ENCODE results near the gene PTPRD.
"Not testable (repeated sequence)": the region's sequence is repeated elsewhere in the genome, so short reads cannot be mapped to it uniquely, and the experiment has no call there.

Gene PTPRD

DNA sequence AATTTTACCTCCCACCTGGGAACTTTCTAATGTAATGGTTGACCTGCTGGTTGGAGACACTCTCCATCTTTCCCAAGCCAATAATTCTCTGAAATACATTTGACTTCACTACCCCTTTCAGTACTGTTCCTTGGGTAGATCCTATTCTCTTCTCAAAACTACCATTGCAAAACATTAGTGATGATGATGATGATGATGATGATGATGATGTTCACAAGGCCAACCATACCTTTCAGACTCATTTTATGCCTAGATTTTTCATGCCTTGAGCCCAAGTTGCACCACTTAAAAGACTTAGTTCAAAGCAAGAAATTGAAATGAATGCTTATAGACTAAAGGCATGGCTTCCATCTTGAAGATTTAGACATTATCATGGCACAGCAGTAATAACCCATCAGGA is 1672.2 kb downstream of the PTPRD start:
- H3K4me3 ChIP-seq (ENCODE audit: low read length, poor library complexity, severe bottlenecking), result no peak overlapping the region
- no peaks in the 10 kb centered on the region for H3K79me2 ChIP-seq (ENCODE audit: insufficient read depth, low read length)
- no peak overlapping the region for H3K9ac ChIP-seq (ENCODE audit: low read depth, low read length, poor library complexity, severe bottlenecking)

GRCh38 chr9:8926461-8926860 is 1686.3 kb downstream of the PTPRD start:
- H3K4me1 ChIP-seq (ENCODE audit: insufficient read depth, low read length, poor library complexity, severe bottlenecking), result no peaks in the 10 kb centered on the region
- H3K9me2 ChIP-seq (replicated peaks; ENCODE audit: low read depth, low read length), result no peaks in the 10 kb centered on the region
- no peaks in the 10 kb centered on the region for H3K36me3 ChIP-seq (ENCODE audit: insufficient read depth, low read length)
- no peak overlapping the region for H3K4me2 ChIP-seq (ENCODE audit: low read depth, low read length, poor library complexity, severe bottlenecking)
- no peaks in the 10 kb centered on the region for H4K20me1 ChIP-seq (ENCODE audit: insufficient read depth, low read length, poor library complexity, severe bottlenecking)
- H3K9me3 ChIP-seq (ENCODE audit: insufficient read depth, low read depth, low read length), result no peaks in the 10 kb centered on the region
- no peak overlapping the region for H3K4me3 ChIP-seq (ENCODE audit: low read length, poor library complexity, severe bottlenecking)
- H3F3A ChIP-seq (ENCODE audit: low read depth), result no peaks in the 10 kb centered on the region
- H3K79me2 ChIP-seq (ENCODE audit: insufficient read depth, low read length), result no peaks in the 10 kb centered on the region
- H2AFZ ChIP-seq (ENCODE audit: low read length), result no peak overlapping the region
- H3K9ac ChIP-seq (ENCODE audit: low read depth, low read length, poor library complexity, severe bottlenecking), result no peak overlapping the region
- no peaks in the 10 kb centered on the region for H3K27me3 ChIP-seq (ENCODE audit: insufficient read depth, low read length, poor library complexity, severe bottlenecking)
- TF ChIP-seq, protein P1, sequence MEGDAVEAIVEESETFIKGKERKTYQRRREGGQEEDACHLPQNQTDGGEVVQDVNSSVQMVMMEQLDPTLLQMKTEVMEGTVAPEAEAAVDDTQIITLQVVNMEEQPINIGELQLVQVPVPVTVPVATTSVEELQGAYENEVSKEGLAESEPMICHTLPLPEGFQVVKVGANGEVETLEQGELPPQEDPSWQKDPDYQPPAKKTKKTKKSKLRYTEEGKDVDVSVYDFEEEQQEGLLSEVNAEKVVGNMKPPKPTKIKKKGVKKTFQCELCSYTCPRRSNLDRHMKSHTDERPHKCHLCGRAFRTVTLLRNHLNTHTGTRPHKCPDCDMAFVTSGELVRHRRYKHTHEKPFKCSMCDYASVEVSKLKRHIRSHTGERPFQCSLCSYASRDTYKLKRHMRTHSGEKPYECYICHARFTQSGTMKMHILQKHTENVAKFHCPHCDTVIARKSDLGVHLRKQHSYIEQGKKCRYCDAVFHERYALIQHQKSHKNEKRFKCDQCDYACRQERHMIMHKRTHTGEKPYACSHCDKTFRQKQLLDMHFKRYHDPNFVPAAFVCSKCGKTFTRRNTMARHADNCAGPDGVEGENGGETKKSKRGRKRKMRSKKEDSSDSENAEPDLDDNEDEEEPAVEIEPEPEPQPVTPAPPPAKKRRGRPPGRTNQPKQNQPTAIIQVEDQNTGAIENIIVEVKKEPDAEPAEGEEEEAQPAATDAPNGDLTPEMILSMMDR (conservative IDR thresholded peaks at IDR 0.05; ENCODE audit: low read length), result no peak
- no peak for TF ChIP-seq EZH2phosphoT487 (IDR thresholded peaks at IDR 0.05; ENCODE audit: borderline replicate concordance)

More for the DNA sequence above, 1672.2 kb downstream of the PTPRD start:
- Histone ChIP-seq H4K20me1 (ENCODE audit: insufficient read depth, low read length, poor library complexity, severe bottlenecking) (no peaks in the 10 kb centered on the region), H3K36me3 (ENCODE audit: insufficient read depth, low read length) (no peaks in the 10 kb centered on the region), H2AFZ (ENCODE audit: low read length) (no peak overlapping the region), H3K9me2 (replicated peaks; ENCODE audit: low read depth, low read length) (no peaks in the 10 kb centered on the region), H3K27me3 (ENCODE audit: insufficient read depth, low read length, poor library complexity, severe bottlenecking) (no peaks in the 10 kb centered on the region), H3K4me1 (ENCODE audit: insufficient read depth, low read length, poor library complexity, severe bottlenecking) (no peaks in the 10 kb centered on the region), H3F3A (ENCODE audit: low read depth) (no peaks in the 10 kb centered on the region), H3K9me3 (ENCODE audit: insufficient read depth, low read depth, low read length) (no peaks in the 10 kb centered on the region), H3K4me2 (ENCODE audit: low read depth, low read length, poor library complexity, severe bottlenecking) (no peak overlapping the region)
- TF ChIP-seq, protein P1 (conservative IDR thresholded peaks at IDR 0.05; ENCODE audit: low read length), result no peak
- TF ChIP-seq EZH2phosphoT487 (IDR thresholded peaks at IDR 0.05; ENCODE audit: borderline replicate concordance), result no peak

GRCh38 chr9:8924562-8924961 is 1688.2 kb downstream of the PTPRD start:
- H4K20me1 ChIP-seq (ENCODE audit: insufficient read depth, low read length, poor library complexity, severe bottlenecking), result no peaks in the 10 kb centered on the region
- no peaks in the 10 kb centered on the region for H3K27me3 ChIP-seq (ENCODE audit: insufficient read depth, low read length, poor library complexity, severe bottlenecking)
- no peak overlapping the region for H3K9ac ChIP-seq (ENCODE audit: low read depth, low read length, poor library complexity, severe bottlenecking)
- H3F3A ChIP-seq (ENCODE audit: low read depth), result no peaks in the 10 kb centered on the region
- no peaks in the 10 kb centered on the region for H3K9me3 ChIP-seq (ENCODE audit: insufficient read depth, low read depth, low read length)
- no peak overlapping the region for H3K4me2 ChIP-seq (ENCODE audit: low read depth, low read length, poor library complexity, severe bottlenecking)
- H3K79me2 ChIP-seq (ENCODE audit: insufficient read depth, low read length), result no peaks in the 10 kb centered on the region
- no peaks in the 10 kb centered on the region for H3K4me1 ChIP-seq (ENCODE audit: insufficient read depth, low read length, poor library complexity, severe bottlenecking)
- TF ChIP-seq, protein P1 (conservative IDR thresholded peaks at IDR 0.05; ENCODE audit: low read length), result no peak
- no peak overlapping the region for H3K4me3 ChIP-seq (ENCODE audit: low read length, poor library complexity, severe bottlenecking)
- H3K9me2 ChIP-seq (replicated peaks; ENCODE audit: low read depth, low read length), result no peaks in the 10 kb centered on the region
- no peaks in the 10 kb centered on the region for H3K36me3 ChIP-seq (ENCODE audit: insufficient read depth, low read length)
- no peak overlapping the region for H2AFZ ChIP-seq (ENCODE audit: low read length)

DNA sequence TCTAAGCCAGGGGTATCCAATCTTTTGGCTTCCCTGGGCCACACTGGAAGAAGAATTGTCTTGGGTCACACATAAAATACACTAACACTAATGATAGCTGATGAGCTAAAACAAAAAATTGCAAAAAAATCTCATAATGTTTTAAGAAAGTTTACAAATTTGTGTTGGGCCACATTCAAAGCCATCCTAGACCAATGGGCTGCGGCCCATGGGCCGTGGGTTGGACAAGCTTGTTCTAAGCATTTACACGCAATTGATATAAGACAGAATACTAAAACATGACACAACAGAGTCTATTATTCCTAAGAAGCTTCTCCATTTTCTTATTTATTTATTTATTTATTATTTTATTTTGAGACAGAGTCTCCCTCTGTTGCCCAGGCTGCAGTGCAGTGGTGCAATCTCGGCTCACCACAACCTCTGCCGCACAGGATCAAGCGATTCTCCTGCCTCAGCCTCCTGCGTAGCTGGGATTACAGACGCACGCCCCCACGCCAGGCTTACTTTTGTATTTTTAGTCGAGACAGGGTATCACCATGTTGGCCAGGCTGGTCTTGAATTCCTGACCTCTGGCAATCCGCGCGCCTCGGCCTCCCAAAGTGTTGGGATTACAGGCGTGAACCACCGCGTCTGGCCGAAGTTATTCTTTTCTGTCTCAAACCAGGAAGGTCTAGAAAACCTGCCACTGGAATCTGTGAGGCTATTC is 1692.2 kb downstream of the PTPRD start:
- not testable (repeated sequence) for H3F3A ChIP-seq (ENCODE audit: low read depth); H4K20me1 ChIP-seq (ENCODE audit: insufficient read depth, low read length, poor library complexity, severe bottlenecking); H3K4me3 ChIP-seq (ENCODE audit: low read length, poor library complexity, severe bottlenecking); H2AFZ ChIP-seq (ENCODE audit: low read length); H3K9me3 ChIP-seq (ENCODE audit: insufficient read depth, low read depth, low read length); H3K4me2 ChIP-seq (ENCODE audit: low read depth, low read length, poor library complexity, severe bottlenecking); H3K36me3 ChIP-seq (ENCODE audit: insufficient read depth, low read length); H3K27me3 ChIP-seq (ENCODE audit: insufficient read depth, low read length, poor library complexity, severe bottlenecking); H3K9ac ChIP-seq (ENCODE audit: low read depth, low read length, poor library complexity, severe bottlenecking); H3K79me2 ChIP-seq (ENCODE audit: insufficient read depth, low read length); H3K9me2 ChIP-seq (replicated peaks; ENCODE audit: low read depth, low read length)
- H3K4me1 ChIP-seq (ENCODE audit: insufficient read depth, low read length, poor library complexity, severe bottlenecking), result peaks cover 17% of the 10 kb centered on the region

All from Loucy (cell line).